Glomerular visceral epithelial cell (primary cell): ENCODE measurements around the gene HOATZ.

ENCODE experiments used
- DNase-seq: peaks from one replicate; pipeline ENCODE4 v3.0.0-alpha.2; 2016; ENCODE audit errors: extremely low spot score

HOATZ gene

GRCh38 chr11:111581341-111581740 is 66.8 kb downstream of the HOATZ start:
- DNase-seq, result no peak

GRCh38 chr11:111582163-111582562 is 67.6 kb downstream of the HOATZ start:
- DNase-seq, result no peak

GRCh38 chr11:111582881-111583280 is 68.3 kb downstream of the HOATZ start:
- DNase-seq, result no peak

DNA sequence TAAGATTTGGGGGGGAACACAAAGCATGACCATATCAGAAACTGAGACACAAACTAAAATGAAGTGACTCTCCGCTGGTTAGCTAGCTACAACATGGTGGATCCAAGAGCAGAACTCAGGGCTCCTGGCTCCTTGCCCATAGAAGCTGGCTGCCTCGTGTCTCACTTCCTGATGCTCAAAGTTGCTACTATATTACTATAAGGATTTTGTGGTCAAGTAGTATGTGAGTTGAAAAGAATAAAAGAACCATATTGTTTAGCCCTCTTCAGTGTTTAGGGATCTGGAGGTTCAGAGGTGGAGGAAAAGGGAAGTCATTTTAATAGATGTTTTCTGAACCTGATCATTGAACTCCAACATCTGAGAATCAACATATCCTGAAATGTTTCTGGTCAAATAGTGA is 70.8 kb downstream of the HOATZ start:
- DNase-seq, result peak; percentile 23

GRCh38 chr11:111586388-111586831 is 71.8 kb downstream of the HOATZ start:
- peak; percentile 59 for DNase-seq
